Activated naive CD8-positive, alpha-beta T cell treated with anti-CD3 and anti-CD28 coated beads, Interleukin-2, amount 10 ng/mL, durations not matched to agents 7 days and 5 days (primary cell): ENCODE measurements around the gene FZD7. TPM values are rescaled to one million over a fixed set of nuclear protein-coding genes. Genes with fewer than 3 reads are reported as not detected.

Experiments
- ATAC-seq: fragments of 150-1000 bp; cut with Tn5 transposase; one replicate; pipeline ENCODE4 v1.10.0; 2021; ENCODE audit warnings: low read depth, moderate library complexity
- POLR2A ChIA-PET: fragments of 350-600 bp; sonication (Branson Sonifier 250); formaldehyde crosslinking; loops from one replicate; lab custom pipeline; 2021; ENCODE audit warnings: antibody characterized with exemption; lab: Charles Lee
- DNase-seq: peaks from one replicate; pipeline ENCODE4 v3.0.0; 2021
- H3K27ac Mint-ChIP-seq: one replicate; pipeline ENCODE4 v1.8.0; 2022; ENCODE audit warnings: mild to moderate bottlenecking, mixed read lengths
- H3K27me3 Mint-ChIP-seq: one replicate; pipeline ENCODE4 v1.8.0; 2022; ENCODE audit warnings: mild to moderate bottlenecking, moderate library complexity, mixed read lengths
- H3K36me3 Mint-ChIP-seq: one replicate; pipeline ENCODE4 v1.8.0; 2021; ENCODE audit warnings: mild to moderate bottlenecking, mixed read lengths
- H3K4me1 Mint-ChIP-seq: one replicate; pipeline ENCODE4 v1.8.0; 2021; ENCODE audit warnings: mixed read lengths
- H3K4me3 Mint-ChIP-seq: one replicate; pipeline ENCODE4 v1.8.0; 2022; ENCODE audit warnings: mild to moderate bottlenecking, moderate library complexity, mixed read lengths
- H3K9me3 Mint-ChIP-seq: one replicate; pipeline ENCODE4 v1.8.0; 2021; ENCODE audit warnings: mixed read lengths
- total RNA-seq, 2 experiments: library from RNA; stranded (reverse); gene quantifications; one replicate each; pipeline ENCODE4 v1.2.3, GENCODE V29; 2021

Gene FZD7
- total RNA-seq, 2 experiments from 2014 or later: 0.44 to 0.82 TPM

- no peak overlapping the region for H3K27ac Mint-ChIP-seq
- ATAC-seq: no peak
- peaks cover 20% of the 10 kb centered on the region for H3K27me3 Mint-ChIP-seq
- POLR2A ChIA-PET: interaction anchor here (0.5 kb wide), 1 partner anchor 42 kb away, joined by 3 read pairs; no protein-coding TSS in a partner anchor
- no peaks in the 10 kb centered on the region for H3K36me3 Mint-ChIP-seq
- no peaks in the 10 kb centered on the region for H3K9me3 Mint-ChIP-seq
- H3K4me1 Mint-ChIP-seq: no peaks in the 10 kb centered on the region
- no peak for DNase-seq
- H3K4me3 Mint-ChIP-seq: no peak overlapping the region
Observed at GRCh38 chr2:202019689-202020450, 13.8 kb upstream of the FZD7 start.

- Mint-ChIP-seq H3K4me3 (no peak overlapping the region), H3K9me3 (no peaks in the 10 kb centered on the region), H3K4me1 (no peaks in the 10 kb centered on the region), H3K27me3 (peaks cover 18% of the 10 kb centered on the region), H3K27ac (no peak overlapping the region), H3K36me3 (no peaks in the 10 kb centered on the region)
- DNase-seq: no peak
- no peak for ATAC-seq
- POLR2A ChIA-PET: no interaction called here
Observed at GRCh38 chr2:202022755-202023154, 10.9 kb upstream of the FZD7 start.

GRCh38 chr2:202023198-202023903 lies 10.3 kb upstream of the FZD7 start:
- H3K36me3 Mint-ChIP-seq: no peaks in the 10 kb centered on the region
- no peak overlapping the region for H3K4me3 Mint-ChIP-seq
- H3K27ac Mint-ChIP-seq: no peak overlapping the region
- no peaks in the 10 kb centered on the region for H3K4me1 Mint-ChIP-seq
- H3K9me3 Mint-ChIP-seq: no peaks in the 10 kb centered on the region
- DNase-seq: no peak
- no peak for ATAC-seq
- H3K27me3 Mint-ChIP-seq: peaks cover 17% of the 10 kb centered on the region
- POLR2A ChIA-PET: no interaction called here

GRCh38 chr2:202023904-202024266 lies 9.8 kb upstream of the FZD7 start:
- DNase-seq (no peak), ATAC-seq (no peak)
- peaks cover 14% of the 10 kb centered on the region for H3K27me3 Mint-ChIP-seq
- H3K4me3 Mint-ChIP-seq: no peak overlapping the region
- no peaks in the 10 kb centered on the region for H3K4me1 Mint-ChIP-seq
- H3K27ac Mint-ChIP-seq: no peak overlapping the region
- no peaks in the 10 kb centered on the region for H3K9me3 Mint-ChIP-seq
- POLR2A ChIA-PET: no interaction called here
- no peaks in the 10 kb centered on the region for H3K36me3 Mint-ChIP-seq

- H3K4me1 Mint-ChIP-seq: no peaks in the 10 kb centered on the region
- no peak overlapping the region for H3K27ac Mint-ChIP-seq
- no peaks in the 10 kb centered on the region for H3K36me3 Mint-ChIP-seq
- no peak for ATAC-seq
- H3K27me3 Mint-ChIP-seq: peaks cover 18% of the 10 kb centered on the region
- H3K4me3 Mint-ChIP-seq: no peak overlapping the region
- POLR2A ChIA-PET: interaction anchor here (0.7 kb wide), 1 partner anchor 156 kb away, joined by 3 read pairs; no protein-coding TSS in a partner anchor
- no peaks in the 10 kb centered on the region for H3K9me3 Mint-ChIP-seq
- no peak for DNase-seq
Observed at GRCh38 chr2:202024871-202025270, 8.8 kb upstream of the FZD7 start.

- DNase-seq: no peak
- H3K4me1 Mint-ChIP-seq: no peaks in the 10 kb centered on the region
Observed at GRCh38 chr2:202025816-202026215, 7.8 kb upstream of the FZD7 start.

GRCh38 chr2:202026507-202026906 lies 7.1 kb upstream of the FZD7 start:
- Mint-ChIP-seq H3K36me3 (no peaks in the 10 kb centered on the region), H3K27ac (no peak overlapping the region), H3K27me3 (peaks cover 34% of the 10 kb centered on the region), H3K4me1 (no peaks in the 10 kb centered on the region), H3K4me3 (no peak overlapping the region), H3K9me3 (no peaks in the 10 kb centered on the region)
- POLR2A ChIA-PET: no interaction called here
- ATAC-seq: no peak
- DNase-seq: no peak

More at GRCh38 chr2:202025816-202026215, 7.8 kb upstream of the FZD7 start:
- Mint-ChIP-seq H3K9me3 (no peaks in the 10 kb centered on the region), H3K27me3 (peaks cover 27% of the 10 kb centered on the region), H3K27ac (no peak overlapping the region), H3K36me3 (no peaks in the 10 kb centered on the region), H3K4me3 (no peak overlapping the region)
- ATAC-seq: no peak
- POLR2A ChIA-PET: no interaction called here

GRCh38 chr2:202030691-202031090 lies 3.0 kb upstream of the FZD7 start:
- no peaks in the 10 kb centered on the region for H3K9me3 Mint-ChIP-seq

GRCh38 chr2:202031246-202031951 lies 2.3 kb upstream of the FZD7 start:
- peaks cover 2% of the 10 kb centered on the region for H3K36me3 Mint-ChIP-seq
- DNase-seq: no peak
- peaks cover 11% of the 10 kb centered on the region for H3K4me1 Mint-ChIP-seq
- no peak for ATAC-seq
- H3K27ac Mint-ChIP-seq: no peak overlapping the region
- POLR2A ChIA-PET: no interaction called here
- peak overlapping the region; percentile 18 for H3K4me3 Mint-ChIP-seq
- H3K27me3 Mint-ChIP-seq: peaks cover 45% of the 10 kb centered on the region
- no peaks in the 10 kb centered on the region for H3K9me3 Mint-ChIP-seq

More at GRCh38 chr2:202030691-202031090, 3.0 kb upstream of the FZD7 start:
- H3K27ac Mint-ChIP-seq: no peak overlapping the region
- H3K27me3 Mint-ChIP-seq: peaks cover 47% of the 10 kb centered on the region
- POLR2A ChIA-PET: no interaction called here
- peaks cover 2% of the 10 kb centered on the region for H3K36me3 Mint-ChIP-seq
- no peak for DNase-seq
- H3K4me3 Mint-ChIP-seq: no peak overlapping the region
- no peak for ATAC-seq
- peaks cover 11% of the 10 kb centered on the region for H3K4me1 Mint-ChIP-seq

GRCh38 chr2:202032846-202033316 lies 774 bp upstream of the FZD7 start:
- Mint-ChIP-seq H3K27ac (no peak overlapping the region), H3K36me3 (peaks cover 2% of the 10 kb centered on the region), H3K27me3 (peaks cover 45% of the 10 kb centered on the region), H3K4me3 (peak overlapping the region; percentile 86), H3K4me1 (peaks cover 11% of the 10 kb centered on the region), H3K9me3 (no peaks in the 10 kb centered on the region)
- peak; percentile 7 for ATAC-seq
- DNase-seq: no peak
- POLR2A ChIA-PET: no interaction called here

GRCh38 chr2:202034249-202035088 lies 814 bp downstream of the FZD7 start:
- no peak for ATAC-seq
- H3K27ac Mint-ChIP-seq: no peak overlapping the region

GRCh38 chr2:202035089-202035940 lies 1.7 kb downstream of the FZD7 start:
- no peaks in the 10 kb centered on the region for H3K9me3 Mint-ChIP-seq
- peaks cover 15% of the 10 kb centered on the region for H3K4me1 Mint-ChIP-seq
- peaks cover 57% of the 10 kb centered on the region for H3K27me3 Mint-ChIP-seq
- no peak overlapping the region for H3K4me3 Mint-ChIP-seq
- peaks cover 2% of the 10 kb centered on the region for H3K36me3 Mint-ChIP-seq
- no peak for ATAC-seq
- peak; percentile 58 for DNase-seq
- H3K27ac Mint-ChIP-seq: no peak overlapping the region
- POLR2A ChIA-PET: no interaction called here

More at GRCh38 chr2:202034249-202035088, 814 bp downstream of the FZD7 start:
- Mint-ChIP-seq H3K9me3 (no peaks in the 10 kb centered on the region), H3K36me3 (peaks cover 2% of the 10 kb centered on the region), H3K4me3 (peak overlapping the region; percentile 84), H3K27me3 (peaks cover 57% of the 10 kb centered on the region), H3K4me1 (peaks cover 15% of the 10 kb centered on the region)
- POLR2A ChIA-PET: no interaction called here
- DNase-seq: no peak
